HG03521 (cell line): ENCODE data around the gene TBL3.

Experiments
- ATAC-seq: cut with Tn5 transposase; IDR thresholded peaks from one replicate; pipeline ENCODE4 v1.9.1; 2021; ENCODE audit warnings: mild to moderate bottlenecking, moderate library complexity; ENCODE audit not compliant: unreplicated experiment

TBL3 gene

DNA sequence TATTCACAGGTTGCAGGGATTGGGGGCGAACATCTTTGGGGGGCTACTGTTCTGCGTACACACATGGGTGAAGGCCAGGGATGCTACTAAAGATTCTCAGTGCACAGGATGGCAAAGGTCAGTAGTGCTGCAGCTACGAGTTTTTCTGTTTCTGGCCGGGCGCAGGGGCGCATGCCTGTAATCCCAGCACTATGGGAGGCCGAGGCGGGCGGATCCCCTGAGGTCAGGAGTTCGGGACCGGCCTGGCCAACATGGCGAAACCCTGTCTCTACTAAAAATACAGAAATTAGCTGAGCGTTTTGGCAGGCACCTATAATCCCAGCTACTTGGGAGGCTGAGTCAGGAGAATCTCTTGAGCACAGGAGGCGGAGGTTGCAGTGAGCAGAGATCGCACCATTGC is 41.7 kb downstream of the TBL3 start:
- ATAC-seq, result no peak

GRCh38 chr16:2015117-2015946 is 43.5 kb downstream of the TBL3 start:
- ATAC-seq, result no peak

- no peak for ATAC-seq
Measured at GRCh38 chr16:2015947-2016208, 44.0 kb downstream of the TBL3 start.

- no peak for ATAC-seq
Measured at GRCh38 chr16:2016407-2016922, 44.6 kb downstream of the TBL3 start.

DNA sequence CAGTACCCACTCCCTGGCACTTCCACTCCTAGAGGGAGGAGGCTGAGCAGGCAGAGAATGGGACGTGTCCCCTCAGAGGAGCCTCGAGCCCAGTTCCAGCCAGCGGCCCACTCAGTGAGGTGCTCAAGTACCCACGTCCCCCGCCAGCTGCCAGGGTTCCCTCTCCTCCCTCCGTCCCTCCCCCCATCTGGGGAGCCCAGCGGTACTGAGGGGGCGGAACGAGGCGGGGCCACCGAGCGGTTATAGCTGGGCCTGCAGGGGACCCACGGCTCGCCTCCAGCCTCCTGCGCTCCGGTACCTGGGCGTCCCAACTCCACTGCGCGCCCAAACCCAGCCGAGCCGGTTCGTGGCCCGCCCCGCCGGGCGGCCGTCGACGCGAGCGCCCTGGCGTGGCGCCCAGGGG is 47.7 kb downstream of the TBL3 start, which contains the start of gene NPW:
TSS of gene NPW (plus strand) at position 268 of the 403 bp plus-strand sequence.
- ATAC-seq, result no peak

DNA sequence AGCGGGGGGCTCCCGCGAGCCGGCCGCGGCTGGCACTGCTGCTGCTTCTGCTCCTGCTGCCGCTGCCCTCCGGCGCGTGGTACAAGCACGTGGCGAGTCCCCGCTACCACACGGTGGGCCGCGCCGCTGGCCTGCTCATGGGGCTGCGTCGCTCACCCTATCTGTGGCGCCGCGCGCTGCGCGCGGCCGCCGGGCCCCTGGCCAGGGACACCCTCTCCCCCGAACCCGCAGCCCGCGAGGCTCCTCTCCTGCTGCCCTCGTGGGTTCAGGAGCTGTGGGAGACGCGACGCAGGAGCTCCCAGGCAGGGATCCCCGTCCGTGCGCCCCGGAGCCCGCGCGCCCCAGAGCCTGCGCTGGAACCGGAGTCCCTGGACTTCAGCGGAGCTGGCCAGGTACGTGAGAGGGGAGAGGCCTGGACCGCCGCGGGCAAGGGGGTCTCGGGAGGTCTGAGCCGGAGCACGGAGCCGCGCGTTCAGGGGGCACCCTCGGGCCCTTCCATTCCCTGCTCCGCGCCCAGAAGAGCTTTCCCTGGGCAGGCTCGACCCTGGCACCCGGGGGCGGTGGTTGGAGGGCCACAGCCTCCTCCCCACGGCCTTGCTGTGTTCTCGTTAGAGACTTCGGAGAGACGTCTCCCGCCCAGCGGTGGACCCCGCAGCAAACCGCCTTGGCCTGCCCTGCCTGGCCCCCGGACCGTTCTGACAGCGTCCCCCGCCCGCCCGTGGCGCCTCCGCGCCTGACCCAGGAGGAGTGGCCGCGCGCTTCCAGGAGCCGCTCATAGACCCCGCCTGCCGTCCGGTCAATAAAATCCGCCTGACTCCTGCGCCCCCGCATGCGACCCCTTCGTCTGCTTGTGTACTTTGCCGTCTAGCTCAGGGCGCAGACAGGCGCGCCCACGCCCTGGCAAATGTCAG is 48.3 kb downstream of the TBL3 start:
- ATAC-seq, result no peak

DNA sequence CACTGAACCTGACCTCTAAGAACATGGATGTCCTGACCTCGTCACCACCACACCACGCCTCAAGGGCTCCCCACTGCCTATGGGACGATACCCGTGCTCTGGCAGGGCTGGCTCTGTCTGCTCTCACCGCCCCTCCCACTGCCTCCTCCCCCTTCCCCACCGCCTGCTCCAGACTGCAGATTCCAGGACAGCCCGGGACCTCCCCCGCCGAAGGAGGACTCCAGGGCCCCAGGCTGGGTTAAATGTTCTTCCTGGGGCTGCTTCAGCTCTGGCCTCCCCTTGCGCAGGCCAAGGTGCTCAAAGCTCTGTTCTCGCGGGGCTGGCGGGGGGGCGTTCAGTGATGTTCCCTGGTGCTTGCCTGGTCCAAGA is 50.9 kb downstream of the TBL3 start:
- no peak for ATAC-seq

- peak; percentile 76 for ATAC-seq
Measured at GRCh38 chr16:2023092-2024031, 51.5 kb downstream of the TBL3 start.

- ATAC-seq, result no peak
Measured at GRCh38 chr16:2024032-2024420, 52.2 kb downstream of the TBL3 start.

DNA sequence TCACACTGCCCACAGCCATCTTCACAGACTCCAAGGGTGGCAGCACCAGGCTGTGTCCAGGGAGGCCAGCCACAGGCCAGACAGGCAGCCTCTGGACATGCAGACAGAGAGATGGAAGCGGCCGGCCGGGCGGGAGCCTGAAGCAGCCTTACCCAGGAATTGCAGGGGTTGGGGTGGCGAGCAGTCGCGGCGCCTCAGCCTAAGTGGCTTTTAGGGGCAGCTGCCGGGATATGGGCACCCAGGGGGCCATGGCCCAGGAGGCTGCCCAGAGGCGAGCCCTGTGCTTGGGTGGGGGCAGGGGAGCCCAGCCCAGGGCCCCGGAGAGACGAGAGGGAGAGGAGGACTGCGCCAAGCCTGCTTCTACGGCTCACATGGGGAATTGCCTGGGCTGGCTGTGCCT is 53.4 kb downstream of the TBL3 start:
- no peak for ATAC-seq

DNA sequence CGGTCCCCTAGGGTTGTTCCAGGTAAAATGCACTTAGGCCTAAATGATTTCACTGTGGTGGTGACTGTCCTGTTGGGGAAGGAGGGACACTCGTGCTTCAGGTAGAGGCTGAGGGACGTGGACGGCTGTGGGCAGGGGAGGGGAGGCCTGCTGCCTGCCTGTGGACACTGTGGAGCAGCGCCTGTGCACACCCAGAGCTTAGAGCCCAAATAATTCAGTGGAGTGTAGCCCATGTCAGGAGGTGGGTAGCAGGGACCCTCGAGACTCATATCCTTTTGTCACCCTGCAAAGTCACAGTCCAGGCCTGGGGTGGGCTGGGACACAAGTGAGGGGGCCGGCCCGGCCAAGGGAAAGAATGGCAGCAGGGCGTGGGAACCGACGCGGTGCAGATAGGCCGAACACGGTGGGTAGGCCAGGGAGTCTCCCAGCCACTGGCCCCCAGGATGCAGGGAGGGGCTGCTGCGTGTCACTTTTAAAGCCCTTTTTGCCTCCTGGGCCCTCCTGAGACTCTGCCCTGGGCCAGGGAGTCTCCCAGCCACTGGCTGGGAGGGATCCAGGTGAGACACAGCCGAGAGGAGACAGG is 54.1 kb downstream of the TBL3 start:
- ATAC-seq, result no peak

GRCh38 chr16:2026461-2027023 is 54.7 kb downstream of the TBL3 start, which contains the start of gene NHERF2:
TSS of gene NHERF2 (plus strand) at chr16:2026902. CDS start at chr16:2027006, 104 bp downstream.
- ATAC-seq, result no peak

DNA sequence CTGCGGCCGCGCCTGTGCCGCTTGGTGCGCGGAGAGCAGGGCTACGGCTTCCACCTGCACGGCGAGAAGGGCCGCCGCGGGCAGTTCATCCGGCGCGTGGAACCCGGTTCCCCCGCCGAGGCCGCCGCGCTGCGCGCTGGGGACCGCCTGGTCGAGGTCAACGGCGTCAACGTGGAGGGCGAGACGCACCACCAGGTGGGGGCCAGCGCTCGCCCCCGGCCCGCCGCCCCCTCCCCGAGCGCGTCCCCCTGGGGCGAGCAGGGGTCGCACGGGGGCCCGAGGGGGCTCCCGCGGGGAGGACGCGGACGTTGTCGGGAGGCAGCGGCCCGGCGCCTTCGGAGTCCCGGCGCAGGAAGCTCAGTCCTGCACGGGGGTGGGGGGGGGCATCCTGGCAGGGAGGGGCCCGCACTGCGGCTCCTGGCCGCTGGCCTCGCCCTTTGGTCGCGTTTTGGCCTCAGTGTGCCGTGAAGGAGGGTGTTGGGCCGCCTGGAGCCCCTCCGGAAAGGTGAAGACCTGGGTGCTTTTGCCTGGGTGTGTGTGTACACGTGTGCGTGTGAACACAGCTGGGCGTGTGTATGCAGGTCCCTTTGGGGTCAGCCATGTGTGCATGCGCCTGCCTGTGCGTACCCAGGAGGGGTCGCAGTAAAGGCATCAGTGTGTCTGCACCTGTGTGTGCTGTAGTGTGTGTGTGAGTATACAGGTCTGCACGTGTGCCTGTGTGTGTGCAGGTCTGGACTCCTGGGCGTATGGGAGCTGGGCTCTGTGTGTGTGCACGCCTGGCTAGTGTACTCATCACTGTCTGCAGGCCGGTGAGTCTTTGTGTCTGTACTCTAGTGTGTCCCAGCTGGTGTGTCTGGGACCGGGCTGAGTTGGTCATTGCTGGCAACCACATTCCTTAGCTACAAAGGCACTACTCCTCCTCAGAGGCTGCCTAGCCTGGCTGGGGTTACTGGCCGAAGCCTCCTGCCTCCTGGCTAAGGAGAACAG is 55.5 kb downstream of the TBL3 start:
- ATAC-seq, result no peak

GRCh38 chr16:2028146-2028545 is 56.3 kb downstream of the TBL3 start:
- ATAC-seq, result no peak

DNA sequence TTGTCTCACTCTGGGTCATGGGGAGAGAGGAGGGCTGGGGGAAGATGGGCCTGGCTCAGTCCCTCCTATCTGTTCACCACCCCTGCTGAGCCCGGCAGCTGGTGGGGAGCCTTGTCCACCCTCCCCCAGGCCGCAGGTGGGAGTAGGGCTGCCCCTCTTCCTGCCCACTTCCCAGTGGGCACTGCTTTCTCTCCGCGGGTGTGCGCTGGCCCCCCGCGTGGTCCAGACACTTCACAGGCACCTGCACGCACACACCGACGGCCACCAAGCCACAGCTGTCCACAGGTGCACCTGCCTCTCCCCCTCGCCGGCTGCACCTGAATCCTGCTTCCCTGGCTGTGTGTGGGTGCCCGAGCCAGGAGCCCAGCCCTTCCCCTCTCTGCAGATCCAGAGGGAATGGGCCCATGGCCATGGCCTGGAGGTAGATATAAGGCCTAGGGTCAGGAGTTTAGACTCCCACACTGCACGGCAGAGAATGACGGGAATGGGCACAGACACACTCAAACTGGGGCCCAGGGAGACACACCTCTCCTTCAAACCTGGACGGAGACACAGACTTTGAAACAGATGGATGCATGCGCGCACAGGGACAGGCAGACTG is 56.9 kb downstream of the TBL3 start:
- no peak for ATAC-seq

GRCh38 chr16:2029350-2029749 is 57.5 kb downstream of the TBL3 start:
- no peak for ATAC-seq

- ATAC-seq, result no peak
Measured at GRCh38 chr16:2030036-2030435, 58.2 kb downstream of the TBL3 start.

GRCh38 chr16:2031081-2031577 is 59.3 kb downstream of the TBL3 start:
- no peak for ATAC-seq
